ENCODE measurements around the gene WSCD2.

WSCD2 gene

GRCh38 chr12:108271951-108272872 is 143.1 kb downstream of the WSCD2 start:
- DNase-seq: no peak

- no peak for DNase-seq
These were observed 144.1 kb downstream of the WSCD2 start for GRCh38 chr12:108273217-108273616.

GRCh38 chr12:108277613-108278012 is 148.5 kb downstream of the WSCD2 start:
- DNase-seq: no peak

- no peak for DNase-seq
These were observed 153.1 kb downstream of the WSCD2 start for GRCh38 chr12:108282160-108282559.

GRCh38 chr12:108282676-108283075 is 153.6 kb downstream of the WSCD2 start:
- DNase-seq: no peak

- no peak for DNase-seq
These were observed 155.1 kb downstream of the WSCD2 start for GRCh38 chr12:108284163-108284562.

GRCh38 chr12:108285016-108285415 is 155.9 kb downstream of the WSCD2 start:
- no peak for DNase-seq

GRCh38 chr12:108287227-108287626 is 158.1 kb downstream of the WSCD2 start:
- DNase-seq: no peak

GRCh38 chr12:108289350-108290161 is 160.5 kb downstream of the WSCD2 start:
- no peak for DNase-seq

- no peak for DNase-seq
These were observed 166.6 kb downstream of the WSCD2 start for GRCh38 chr12:108295641-108296040.

- DNase-seq: no peak
These were observed 167.9 kb downstream of the WSCD2 start for GRCh38 chr12:108296945-108297344.

- DNase-seq: no peak
These were observed 168.3 kb downstream of the WSCD2 start for GRCh38 chr12:108297424-108297823.

- no peak for DNase-seq
These were observed 169.0 kb downstream of the WSCD2 start for GRCh38 chr12:108297895-108298760.

- no peak for DNase-seq
These were observed 169.7 kb downstream of the WSCD2 start for GRCh38 chr12:108298761-108299275.

- DNase-seq: no peak
These were observed 170.4 kb downstream of the WSCD2 start for GRCh38 chr12:108299516-108299915.

Data from fibroblast of skin of back (primary cell).